Fibroblast of peridontal ligament (primary cell): ENCODE data around the gene FAM186B.
"Not testable (repeated sequence)": the region's sequence is repeated elsewhere in the genome, so short reads cannot be mapped to it uniquely, and the experiment has no call there.

Source experiments
- DNase-seq: peaks from one replicate; pipeline ENCODE4 v3.0.0-alpha.2; 2010; ENCODE audit errors: extremely low read depth

Gene FAM186B

GRCh38 chr12:49633703-49634345 is 28.4 kb upstream of the FAM186B start:
- no peak for DNase-seq

DNA sequence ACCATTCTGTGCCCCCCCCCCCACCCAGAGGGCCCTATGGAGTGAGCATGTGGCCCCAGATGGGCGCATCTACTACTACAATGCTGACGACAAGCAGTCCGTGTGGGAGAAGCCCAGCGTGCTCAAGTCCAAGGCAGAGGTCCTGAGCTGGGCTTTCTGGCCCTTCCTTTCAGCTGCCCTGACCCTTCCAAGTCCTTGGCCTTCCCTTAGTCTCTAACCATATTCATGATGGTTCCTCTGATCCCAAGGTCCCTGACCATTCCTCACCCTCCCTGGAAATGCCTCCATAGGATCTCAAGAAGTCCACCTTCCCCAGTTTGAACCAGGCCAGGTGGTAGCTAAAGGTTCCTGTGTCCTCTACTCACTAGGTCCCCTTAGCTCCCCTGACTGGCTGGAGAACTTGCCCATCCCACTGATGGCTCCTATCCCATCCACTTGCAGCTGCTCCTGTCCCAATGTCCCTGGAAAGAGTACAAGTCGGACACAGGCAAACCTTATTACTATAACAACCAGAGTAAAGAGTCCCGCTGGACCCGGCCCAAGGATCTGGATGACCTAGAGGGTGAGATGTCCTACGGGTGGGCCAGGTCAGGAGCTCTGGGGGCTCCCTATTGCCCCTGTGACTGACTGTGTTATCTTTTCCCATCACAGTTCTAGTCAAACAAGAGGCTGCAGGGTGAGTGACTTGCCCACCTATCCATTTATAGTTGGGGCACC is 27.7 kb upstream of the FAM186B start:
- no peak for DNase-seq

DNA sequence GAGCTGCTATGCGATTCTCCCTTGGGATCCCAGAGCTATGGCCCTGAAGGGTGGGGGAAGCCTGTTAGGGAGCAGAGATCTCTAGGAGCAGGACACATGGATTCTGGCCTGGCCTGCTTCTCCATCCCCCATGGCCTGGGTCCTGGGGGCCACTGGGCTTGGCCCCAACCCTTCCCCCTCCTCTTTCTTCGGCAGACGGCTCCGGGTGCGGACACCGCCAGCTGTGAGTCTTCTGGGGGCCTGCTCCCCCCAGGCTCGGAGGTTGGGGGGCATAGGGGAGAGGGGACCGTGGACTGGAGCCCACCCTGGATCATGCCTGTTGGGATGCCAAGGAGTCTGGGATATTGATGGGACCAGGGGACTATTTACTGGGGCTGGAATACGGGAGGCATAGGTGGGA is 27.0 kb upstream of the FAM186B start:
- no peak for DNase-seq

- no peak for DNase-seq
These were observed 26.0 kb upstream of the FAM186B start for GRCh38 chr12:49631336-49631907.

DNA sequence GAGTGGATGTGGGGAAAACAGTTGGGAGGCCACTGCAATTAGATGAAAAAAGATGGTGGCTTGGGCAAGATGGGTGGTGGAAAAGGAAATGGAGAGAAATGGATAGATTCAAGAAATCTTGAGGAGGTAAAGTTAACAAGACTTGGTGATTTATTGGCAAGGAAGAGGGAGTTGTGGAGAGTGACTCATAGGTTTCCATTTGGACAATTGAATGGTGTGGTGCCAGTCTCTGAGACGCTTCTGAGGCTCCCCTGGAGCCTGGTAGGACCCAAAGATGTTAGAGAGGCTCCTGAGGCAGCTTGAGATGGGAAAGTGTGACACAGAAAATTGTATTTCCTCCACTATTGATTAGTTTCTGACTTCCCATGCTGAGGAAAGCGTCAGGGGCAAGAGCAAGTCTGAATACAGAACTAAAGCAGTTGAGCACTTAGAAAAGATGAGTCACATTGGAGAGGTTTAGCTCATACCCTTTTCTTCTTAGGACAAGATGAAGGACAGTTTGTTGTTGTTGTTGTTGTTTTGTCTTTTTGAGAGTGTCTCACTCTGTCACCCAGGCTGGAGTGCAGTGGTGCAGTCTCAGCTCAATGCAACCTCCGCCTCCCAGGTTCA is 22.4 kb upstream of the FAM186B start:
- DNase-seq, result peak; percentile 72

- no peak for DNase-seq
These were observed 21.4 kb upstream of the FAM186B start for GRCh38 chr12:49626836-49627235.

- no peak for DNase-seq
These were observed 20.9 kb upstream of the FAM186B start for GRCh38 chr12:49626169-49626835.

DNA sequence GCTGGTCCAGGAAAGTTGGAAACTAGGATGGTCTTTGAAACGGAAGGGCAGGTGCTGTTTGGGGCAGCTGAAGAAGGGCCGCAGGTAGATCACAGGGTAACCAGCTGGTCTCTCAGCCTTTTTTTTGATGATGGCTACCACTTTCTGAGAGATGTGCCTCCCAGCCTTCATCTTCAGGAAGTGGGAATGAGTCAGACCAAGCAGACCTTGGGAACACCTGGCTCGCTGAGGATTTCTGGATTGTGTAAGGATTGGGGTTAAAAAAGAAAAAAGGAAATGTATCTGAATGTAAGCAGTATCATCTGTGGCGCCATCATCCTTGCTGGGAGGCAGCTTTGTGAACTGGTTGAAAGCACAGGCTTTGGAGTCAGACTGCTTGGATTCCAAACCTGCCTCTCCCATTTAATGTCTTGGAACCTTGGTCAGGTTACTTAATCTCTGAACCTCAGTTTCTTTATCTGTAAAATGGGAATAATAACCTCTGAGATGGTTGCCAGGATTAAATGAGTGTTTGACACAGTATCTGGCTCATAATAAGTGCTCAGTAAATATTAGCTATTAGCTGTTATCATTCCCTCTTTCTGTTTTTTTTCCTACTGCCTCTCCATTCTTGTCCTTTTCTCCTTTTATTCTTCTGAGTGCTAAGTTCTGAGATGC is 19.6 kb upstream of the FAM186B start:
- no peak for DNase-seq

- DNase-seq, result peak; percentile 65
These were observed 17.9 kb upstream of the FAM186B start, which contains the start of gene PRPF40B for GRCh38 chr12:49623142-49623904. Gene PRPF40B, plus strand, starts transcription at chr12:49623561. Its CDS starts 30 bp downstream, at chr12:49623591.

- DNase-seq, result peak; percentile 8
These were observed 17.2 kb upstream of the FAM186B start for GRCh38 chr12:49622501-49623141.

DNA sequence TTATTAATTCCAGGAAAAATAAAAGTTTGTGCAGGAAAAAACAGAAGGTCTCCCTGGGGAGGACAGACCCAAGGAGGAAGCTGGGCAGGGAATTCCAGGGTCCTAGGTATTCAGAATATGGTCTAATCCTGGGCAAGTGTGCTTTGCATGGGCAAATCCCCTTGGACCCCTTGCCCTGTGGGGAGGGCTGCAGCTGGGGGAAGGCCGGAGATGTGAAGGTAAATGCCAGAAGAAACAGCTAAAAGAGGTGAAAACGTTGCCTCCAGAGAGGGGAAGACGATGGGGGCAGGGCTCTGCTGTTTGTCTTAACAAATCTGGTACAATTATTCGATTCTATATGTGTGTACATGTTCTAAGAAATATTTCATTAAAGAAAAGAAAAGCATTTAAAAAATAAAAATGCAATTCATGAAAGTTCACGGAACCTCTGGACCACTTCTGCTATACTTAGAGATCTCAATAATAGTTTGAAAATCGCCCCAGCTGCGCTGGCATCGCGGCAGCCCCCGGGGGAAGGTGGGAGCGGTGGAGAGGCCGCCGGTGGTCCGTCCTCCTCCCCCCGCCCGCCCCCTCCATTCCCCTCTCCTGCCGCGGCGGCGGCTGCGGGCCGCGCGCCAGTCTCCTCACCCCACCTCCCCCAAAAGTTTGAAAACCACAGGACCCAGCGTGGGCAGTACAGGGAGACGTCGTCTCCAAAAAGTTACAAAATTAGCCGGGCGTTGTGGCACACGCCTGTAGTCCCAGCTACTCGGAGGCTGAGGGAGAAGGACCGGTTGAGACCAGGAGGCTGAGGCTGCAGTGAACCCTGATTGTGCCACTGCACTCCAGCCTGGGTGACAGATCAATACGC is 16.4 kb upstream of the FAM186B start:
- no peak for DNase-seq

DNA sequence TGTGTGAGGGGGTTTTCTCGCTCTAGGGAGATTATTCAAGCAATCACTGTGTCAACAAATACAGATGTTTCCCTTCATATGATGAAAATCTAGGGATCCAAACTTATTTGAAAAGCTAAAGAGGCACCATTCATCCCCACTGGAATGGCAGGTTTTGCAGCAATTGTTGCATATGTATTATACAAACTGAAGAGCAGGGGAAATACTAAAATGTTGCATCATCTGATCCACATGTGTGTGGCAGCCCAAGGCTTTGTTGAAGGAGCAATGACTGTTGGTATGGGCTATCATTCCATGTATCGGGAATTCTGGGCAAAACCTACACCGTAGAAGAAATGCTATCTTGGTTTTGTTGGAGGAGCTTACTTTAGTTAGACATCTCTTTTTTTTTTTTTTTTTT is 13.8 kb upstream of the FAM186B start:
- DNase-seq, result peak; percentile 11

GRCh38 chr12:49618576-49618975 is 13.1 kb upstream of the FAM186B start:
- no peak for DNase-seq

DNA sequence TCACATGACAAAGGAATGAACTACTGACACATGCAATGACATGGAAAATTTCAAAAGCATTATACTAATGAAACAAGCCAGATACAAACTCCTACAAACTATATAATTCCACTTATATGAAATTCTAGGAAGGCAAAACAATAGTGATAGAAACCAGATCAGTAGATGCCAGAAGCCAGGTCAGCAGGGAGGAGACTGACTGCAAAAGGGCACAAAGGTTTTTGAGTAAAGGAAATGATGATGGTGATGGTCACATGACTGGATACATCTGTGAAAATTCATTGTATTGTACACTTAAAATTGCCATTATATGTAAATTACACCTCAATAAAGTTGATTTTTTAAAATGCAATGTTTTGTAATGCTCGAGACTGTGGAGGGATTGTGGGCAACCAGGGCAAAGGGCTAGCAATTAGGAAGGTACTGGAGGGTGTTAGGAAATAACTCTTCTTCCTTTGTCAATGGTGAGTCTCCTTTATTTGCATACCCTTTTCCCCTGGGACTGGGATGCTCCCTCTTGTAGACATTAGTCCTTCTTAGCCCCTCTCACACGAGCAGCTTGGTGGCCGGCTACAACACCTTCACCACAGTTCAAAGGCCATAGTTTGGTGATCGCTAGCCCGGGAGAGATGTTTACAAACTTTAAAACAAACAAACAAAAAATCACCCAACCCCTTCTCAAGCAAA is 11.2 kb upstream of the FAM186B start:
- no peak for DNase-seq

- no peak for DNase-seq
These were observed 10.3 kb upstream of the FAM186B start for GRCh38 chr12:49615725-49616124.

DNA sequence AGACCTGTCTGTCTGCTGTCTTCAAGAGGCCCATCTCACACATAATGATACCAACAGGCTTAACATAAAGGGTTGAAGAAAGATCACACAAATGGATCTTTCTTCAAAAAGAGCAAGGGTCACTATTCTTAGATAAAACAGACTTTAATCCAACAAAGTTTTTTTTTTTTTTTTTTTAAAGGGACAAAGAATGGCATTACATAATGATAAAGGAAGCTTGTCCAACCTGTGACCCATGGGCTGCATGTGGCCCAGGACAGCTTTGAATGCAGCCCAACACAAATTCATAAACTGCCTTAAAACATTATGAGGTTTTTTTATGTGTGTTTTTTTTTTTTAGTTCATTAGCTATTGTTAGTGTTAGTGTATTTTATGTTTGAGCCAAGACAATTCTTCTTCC is 6.8 kb upstream of the FAM186B start:
- no peak for DNase-seq

DNA sequence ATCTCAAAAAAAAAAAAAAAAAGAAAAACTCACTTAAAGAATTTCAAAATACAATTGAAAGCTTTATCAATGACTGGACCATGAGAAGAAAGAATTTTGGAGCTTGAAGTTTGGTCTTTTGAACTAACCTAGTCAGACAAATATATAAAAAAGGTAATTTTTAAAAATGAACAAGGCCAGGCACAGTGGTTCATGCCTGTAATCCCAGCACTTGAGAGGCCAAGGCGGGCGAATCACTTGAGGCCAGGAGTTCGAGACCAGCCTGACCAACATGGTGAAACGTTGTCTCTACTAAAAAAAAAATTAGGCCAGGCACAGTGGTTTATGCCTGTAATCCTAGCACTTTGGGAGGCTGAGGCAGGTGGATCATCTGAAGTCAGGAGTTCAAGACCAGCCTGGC is 5.3 kb upstream of the FAM186B start:
- DNase-seq, result not testable (repeated sequence)

GRCh38 chr12:49609875-49610154 is 4.4 kb upstream of the FAM186B start:
- DNase-seq, result peak; percentile 36
